ENCODE measurements around the gene YIPF3. TPM values are rescaled to one million over a fixed set of nuclear protein-coding genes. Genes with fewer than 3 reads are reported as not detected.

YIPF3 gene
- total and polyA plus RNA-seq, 9 of the 15 experiments (the other 6 are each of a cell fraction or from before 2014, with no cell fraction given), result 27.5 to 75.3 (median 57.6) TPM

DNA sequence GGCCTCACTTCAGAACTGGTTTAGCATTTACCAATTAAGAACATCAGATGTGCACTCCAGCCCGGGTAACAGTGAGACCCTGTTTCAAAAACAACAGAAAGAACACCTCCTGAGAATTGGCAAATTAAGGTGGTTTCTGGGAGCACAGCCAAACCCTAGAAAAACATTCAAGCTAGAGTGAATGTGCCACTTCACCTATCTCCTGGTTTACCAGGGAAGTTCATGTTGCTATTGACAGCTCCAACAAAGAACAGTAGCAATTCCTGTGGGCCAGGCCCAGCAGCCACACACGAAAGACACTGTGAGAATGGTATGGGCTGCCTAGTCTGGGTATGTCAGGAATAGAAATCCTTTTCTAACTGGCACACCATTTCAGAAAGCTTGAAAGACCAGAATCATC lies 5.1 kb upstream of the YIPF3 start:
- Histone ChIP-seq H3K9me3 (replicated peaks; ENCODE audit: control insufficient read depth, insufficient read depth, low read depth, low read length) (no peaks in the 10 kb centered on the region), H3K36me3 (ENCODE audit: control insufficient read depth, insufficient read depth, low read length) (peaks cover 93% of the 10 kb centered on the region), H3K79me2 (ENCODE audit: control insufficient read depth, insufficient read depth, low read length) (peaks cover 32% of the 10 kb centered on the region), H2AFZ (ENCODE audit: low read depth, low read length) (no peak overlapping the region), H3K9ac (ENCODE audit: insufficient read depth in 1 of 2, low read depth in 2 of 2, low read length in 2 of 2) (no peak overlapping the region), H3K9me1 (ENCODE audit: control insufficient read depth, insufficient read depth, low read length) (peaks cover 3% of the 10 kb centered on the region), H3K27me3 (ENCODE audit: control insufficient read depth in 2 of 2, insufficient read depth in 2 of 2, low read length in 2 of 2) (no peaks in the 10 kb centered on the region), H3K27ac (ENCODE audit: extremely low read depth, low read depth, low read length) (no peak overlapping the region), H3K4me2 (ENCODE audit: insufficient read depth, low read length) (no peak overlapping the region), H3K4me1 (replicated peaks in 1 of 2; ENCODE audit: control insufficient read depth in 2 of 2, insufficient read depth in 2 of 2, low read length in 2 of 2) (peaks cover 10 to 11% of the 10 kb centered on the region in 2 experiments; a peak in 3 of 5 replicates), H3K4me3 (no peak overlapping the region), H4K20me1 (replicated peaks; ENCODE audit: control insufficient read depth, insufficient read depth, low read length) (peaks cover 11% of the 10 kb centered on the region; the same call in 1 of the 2 replicates)
- TF ChIP-seq CHD2 (IDR thresholded peaks at IDR 0.05; ENCODE audit: low read depth, low read length) (peak; percentile 5; the same call in 1 of the 2 replicates), ETS2 (tag; IDR thresholded peaks at IDR 0.05; ENCODE audit: borderline replicate concordance, poor library complexity, severe bottlenecking) (no peak), CBX8 (IDR thresholded peaks at IDR 0.05; ENCODE audit: borderline replicate concordance, extremely low read depth, low read depth, low read length, poor library complexity, severe bottlenecking) (no peak), SUPT5H (IDR thresholded peaks at IDR 0.05) (peak; percentile 19; the same call in 1 of the 2 replicates), ZNF347 (CRISPR knock-in tag; IDR thresholded peaks at IDR 0.05; ENCODE audit: low read depth) (no peak), NR3C1 (CRISPR knock-in tag; IDR thresholded peaks at IDR 0.05) (0 out of 2 replicates have a peak, but pooled peaks have one; percentile 28), RBFOX2 (IDR thresholded peaks at IDR 0.05; ENCODE audit: low read depth, low read length) (peak; percentile 39; the same call in 1 of the 2 replicates), ASH1L (IDR thresholded peaks at IDR 0.05; ENCODE audit: borderline replicate concordance, low read depth, partially characterized antibody) (no peak), CBFA2T3 (IDR thresholded peaks at IDR 0.05) (no peak), POLR2AphosphoS5 (IDR thresholded peaks at IDR 0.05; ENCODE audit: control insufficient read depth, insufficient read depth, low read depth, low read length) (0 out of 2 replicates have a peak, but pooled peaks have one; percentile 26), POLR2G (IDR thresholded peaks at IDR 0.05; ENCODE audit: low read depth, low read length) (peak; percentile 39; the same call in 1 of the 2 replicates), RBM34 (IDR thresholded peaks at IDR 0.05; ENCODE audit: borderline replicate concordance, insufficient read depth, low read length) (no peak)
- TF ChIP-seq, protein P1, sequence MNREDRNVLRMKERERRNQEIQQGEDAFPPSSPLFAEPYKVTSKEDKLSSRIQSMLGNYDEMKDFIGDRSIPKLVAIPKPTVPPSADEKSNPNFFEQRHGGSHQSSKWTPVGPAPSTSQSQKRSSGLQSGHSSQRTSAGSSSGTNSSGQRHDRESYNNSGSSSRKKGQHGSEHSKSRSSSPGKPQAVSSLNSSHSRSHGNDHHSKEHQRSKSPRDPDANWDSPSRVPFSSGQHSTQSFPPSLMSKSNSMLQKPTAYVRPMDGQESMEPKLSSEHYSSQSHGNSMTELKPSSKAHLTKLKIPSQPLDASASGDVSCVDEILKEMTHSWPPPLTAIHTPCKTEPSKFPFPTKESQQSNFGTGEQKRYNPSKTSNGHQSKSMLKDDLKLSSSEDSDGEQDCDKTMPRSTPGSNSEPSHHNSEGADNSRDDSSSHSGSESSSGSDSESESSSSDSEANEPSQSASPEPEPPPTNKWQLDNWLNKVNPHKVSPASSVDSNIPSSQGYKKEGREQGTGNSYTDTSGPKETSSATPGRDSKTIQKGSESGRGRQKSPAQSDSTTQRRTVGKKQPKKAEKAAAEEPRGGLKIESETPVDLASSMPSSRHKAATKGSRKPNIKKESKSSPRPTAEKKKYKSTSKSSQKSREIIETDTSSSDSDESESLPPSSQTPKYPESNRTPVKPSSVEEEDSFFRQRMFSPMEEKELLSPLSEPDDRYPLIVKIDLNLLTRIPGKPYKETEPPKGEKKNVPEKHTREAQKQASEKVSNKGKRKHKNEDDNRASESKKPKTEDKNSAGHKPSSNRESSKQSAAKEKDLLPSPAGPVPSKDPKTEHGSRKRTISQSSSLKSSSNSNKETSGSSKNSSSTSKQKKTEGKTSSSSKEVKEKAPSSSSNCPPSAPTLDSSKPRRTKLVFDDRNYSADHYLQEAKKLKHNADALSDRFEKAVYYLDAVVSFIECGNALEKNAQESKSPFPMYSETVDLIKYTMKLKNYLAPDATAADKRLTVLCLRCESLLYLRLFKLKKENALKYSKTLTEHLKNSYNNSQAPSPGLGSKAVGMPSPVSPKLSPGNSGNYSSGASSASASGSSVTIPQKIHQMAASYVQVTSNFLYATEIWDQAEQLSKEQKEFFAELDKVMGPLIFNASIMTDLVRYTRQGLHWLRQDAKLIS (CRISPR knock-in tag; IDR thresholded peaks at IDR 0.05), result 0 out of 2 replicates have a peak, but pooled peaks have one; percentile 34
- TF ChIP-seq, protein P2, sequence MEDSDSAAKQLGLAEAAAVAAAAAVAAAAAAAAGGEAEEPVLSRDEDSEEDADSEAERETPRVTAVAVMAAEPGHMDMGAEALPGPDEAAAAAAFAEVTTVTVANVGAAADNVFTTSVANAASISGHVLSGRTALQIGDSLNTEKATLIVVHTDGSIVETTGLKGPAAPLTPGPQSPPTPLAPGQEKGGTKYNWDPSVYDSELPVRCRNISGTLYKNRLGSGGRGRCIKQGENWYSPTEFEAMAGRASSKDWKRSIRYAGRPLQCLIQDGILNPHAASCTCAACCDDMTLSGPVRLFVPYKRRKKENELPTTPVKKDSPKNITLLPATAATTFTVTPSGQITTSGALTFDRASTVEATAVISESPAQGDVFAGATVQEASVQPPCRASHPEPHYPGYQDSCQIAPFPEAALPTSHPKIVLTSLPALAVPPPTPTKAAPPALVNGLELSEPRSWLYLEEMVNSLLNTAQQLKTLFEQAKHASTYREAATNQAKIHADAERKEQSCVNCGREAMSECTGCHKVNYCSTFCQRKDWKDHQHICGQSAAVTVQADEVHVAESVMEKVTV (CRISPR knock-in tag; IDR thresholded peaks at IDR 0.05), result no peak
- FAIRE-seq (no peak), ATAC-seq (no peak), DNase-seq (ENCODE audit: extremely low read depth in 1 of 4, low spot score in 3 of 4) (no peak)
- in situ Hi-C loops (cut with MboI), result no loop called here
- POLR2A ChIA-PET, result interaction anchor here (0.6 to 7.1 kb wide), 9 partner anchors 9 to 735 kb away, joined by 3 to 89 read pairs (median 3); partner anchors contain the start of genes LRRC73 and SLC35B2
- intact Hi-C loops (cut with micrococcal nuclease), result no loop called here
- 90% methylated on average over 2 of the region's 2 CpGs for WGBS (ENCODE audit: insufficient coverage, low coverage, missing lambda C conversion rate)
- CTCF ChIA-PET (ENCODE audit: low intra/inter-chr PET ratio), result no interaction called here
- BruUV-seq (replicated peaks), result no TSS peak
